ENCODE results near the gene KIRREL1. TPM values are rescaled to one million over a fixed set of nuclear protein-coding genes. Genes with fewer than 3 reads are reported as not detected.

KIRREL1 gene
- total RNA-seq, 1 donor from 2014 or later, result 66.8 TPM

DNA sequence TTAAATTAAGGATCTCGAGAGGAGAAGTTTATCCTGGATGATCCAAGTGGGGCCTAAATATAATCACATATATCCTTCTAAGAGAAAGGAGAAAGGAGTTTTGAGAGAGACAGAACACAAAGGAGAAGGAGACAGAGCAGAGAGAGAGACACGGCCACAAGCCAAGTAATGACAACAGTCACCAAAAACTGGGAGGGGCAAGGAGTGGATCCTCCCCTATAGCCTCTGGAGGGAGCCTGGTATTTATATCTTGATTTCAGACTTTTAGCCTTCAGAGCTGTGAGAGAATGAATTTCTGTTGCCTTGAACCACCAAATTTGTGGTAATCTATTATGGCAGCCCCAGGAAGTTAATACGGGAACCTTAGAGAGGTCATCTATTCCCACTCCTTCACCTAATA, 137.8 kb downstream of the KIRREL1 start:
- TF ChIP-seq, protein P1, sequence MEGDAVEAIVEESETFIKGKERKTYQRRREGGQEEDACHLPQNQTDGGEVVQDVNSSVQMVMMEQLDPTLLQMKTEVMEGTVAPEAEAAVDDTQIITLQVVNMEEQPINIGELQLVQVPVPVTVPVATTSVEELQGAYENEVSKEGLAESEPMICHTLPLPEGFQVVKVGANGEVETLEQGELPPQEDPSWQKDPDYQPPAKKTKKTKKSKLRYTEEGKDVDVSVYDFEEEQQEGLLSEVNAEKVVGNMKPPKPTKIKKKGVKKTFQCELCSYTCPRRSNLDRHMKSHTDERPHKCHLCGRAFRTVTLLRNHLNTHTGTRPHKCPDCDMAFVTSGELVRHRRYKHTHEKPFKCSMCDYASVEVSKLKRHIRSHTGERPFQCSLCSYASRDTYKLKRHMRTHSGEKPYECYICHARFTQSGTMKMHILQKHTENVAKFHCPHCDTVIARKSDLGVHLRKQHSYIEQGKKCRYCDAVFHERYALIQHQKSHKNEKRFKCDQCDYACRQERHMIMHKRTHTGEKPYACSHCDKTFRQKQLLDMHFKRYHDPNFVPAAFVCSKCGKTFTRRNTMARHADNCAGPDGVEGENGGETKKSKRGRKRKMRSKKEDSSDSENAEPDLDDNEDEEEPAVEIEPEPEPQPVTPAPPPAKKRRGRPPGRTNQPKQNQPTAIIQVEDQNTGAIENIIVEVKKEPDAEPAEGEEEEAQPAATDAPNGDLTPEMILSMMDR (IDR thresholded peaks at IDR 0.05; ENCODE audit: unreplicated experiment), result no peak
- H3K9me3 Mint-ChIP-seq (ENCODE audit: unreplicated experiment), result no peaks in the 10 kb centered on the region
- no peak overlapping the region for H3K27ac Mint-ChIP-seq (ENCODE audit: unreplicated experiment)
- H3K36me3 Mint-ChIP-seq (ENCODE audit: low read depth, unreplicated experiment), result no peaks in the 10 kb centered on the region
- H3K4me3 Mint-ChIP-seq (ENCODE audit: unreplicated experiment), result no peak overlapping the region
- peaks cover 1% of the 10 kb centered on the region for H3K27me3 Mint-ChIP-seq (ENCODE audit: unreplicated experiment)
- no peaks in the 10 kb centered on the region for H3K4me1 Mint-ChIP-seq (ENCODE audit: unreplicated experiment)
- no peak for DNase-seq (ENCODE audit: low spot score)

DNA sequence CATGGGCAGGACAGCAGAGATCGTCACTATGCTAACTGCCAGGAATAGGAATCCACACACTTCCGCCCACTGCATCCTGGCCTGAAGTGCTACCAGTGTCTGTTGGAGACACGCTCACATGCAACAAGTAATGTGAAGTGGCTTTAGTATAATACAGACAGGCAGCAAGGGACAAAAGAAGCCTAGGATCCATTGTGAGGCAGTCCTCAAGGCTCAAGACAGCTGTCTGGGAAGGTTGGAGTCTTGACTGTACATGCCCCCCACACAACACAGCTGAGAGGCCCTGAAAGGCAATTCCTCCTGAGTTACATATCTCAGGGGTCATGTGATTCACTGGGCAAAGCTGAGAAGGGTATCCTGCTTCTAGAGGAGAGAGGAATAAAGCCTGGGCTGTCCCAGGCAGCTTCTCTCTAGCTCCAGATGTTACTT, 147.3 kb downstream of the KIRREL1 start:
- Mint-ChIP-seq H3K9me3 (ENCODE audit: unreplicated experiment) (no peaks in the 10 kb centered on the region), H3K4me3 (ENCODE audit: unreplicated experiment) (no peak overlapping the region), H3K36me3 (ENCODE audit: low read depth, unreplicated experiment) (no peaks in the 10 kb centered on the region), H3K27ac (ENCODE audit: unreplicated experiment) (no peak overlapping the region), H3K27me3 (ENCODE audit: unreplicated experiment) (no peaks in the 10 kb centered on the region), H3K4me1 (ENCODE audit: unreplicated experiment) (peaks cover 5% of the 10 kb centered on the region)
- no peak for DNase-seq (ENCODE audit: low spot score)
- TF ChIP-seq, protein P1 (IDR thresholded peaks at IDR 0.05; ENCODE audit: unreplicated experiment), result no peak

- DNase-seq (ENCODE audit: low spot score), result no peak
- H3K4me1 Mint-ChIP-seq (ENCODE audit: unreplicated experiment), result peaks cover 31% of the 10 kb centered on the region
- peaks cover 5% of the 10 kb centered on the region for H3K9me3 Mint-ChIP-seq (ENCODE audit: unreplicated experiment)
- peaks cover 3% of the 10 kb centered on the region for H3K27me3 Mint-ChIP-seq (ENCODE audit: unreplicated experiment)
- TF ChIP-seq, protein P1 (IDR thresholded peaks at IDR 0.05; ENCODE audit: unreplicated experiment), result no peak
- H3K36me3 Mint-ChIP-seq (ENCODE audit: low read depth, unreplicated experiment), result no peaks in the 10 kb centered on the region
- no peak overlapping the region for H3K4me3 Mint-ChIP-seq (ENCODE audit: unreplicated experiment)
- no peak overlapping the region for H3K27ac Mint-ChIP-seq (ENCODE audit: unreplicated experiment)
Observed at GRCh38 chr1:158145173-158145719, 151.8 kb downstream of the KIRREL1 start.

GRCh38 chr1:158146165-158146564, 152.7 kb downstream of the KIRREL1 start:
- Mint-ChIP-seq H3K4me1 (ENCODE audit: unreplicated experiment) (peaks cover 31% of the 10 kb centered on the region), H3K9me3 (ENCODE audit: unreplicated experiment) (peaks cover 5% of the 10 kb centered on the region), H3K27ac (ENCODE audit: unreplicated experiment) (no peak overlapping the region), H3K4me3 (ENCODE audit: unreplicated experiment) (no peak overlapping the region), H3K36me3 (ENCODE audit: low read depth, unreplicated experiment) (no peaks in the 10 kb centered on the region), H3K27me3 (ENCODE audit: unreplicated experiment) (peaks cover 3% of the 10 kb centered on the region)
- TF ChIP-seq, protein P1 (IDR thresholded peaks at IDR 0.05; ENCODE audit: unreplicated experiment), result no peak
- no peak for DNase-seq (ENCODE audit: low spot score)

DNA sequence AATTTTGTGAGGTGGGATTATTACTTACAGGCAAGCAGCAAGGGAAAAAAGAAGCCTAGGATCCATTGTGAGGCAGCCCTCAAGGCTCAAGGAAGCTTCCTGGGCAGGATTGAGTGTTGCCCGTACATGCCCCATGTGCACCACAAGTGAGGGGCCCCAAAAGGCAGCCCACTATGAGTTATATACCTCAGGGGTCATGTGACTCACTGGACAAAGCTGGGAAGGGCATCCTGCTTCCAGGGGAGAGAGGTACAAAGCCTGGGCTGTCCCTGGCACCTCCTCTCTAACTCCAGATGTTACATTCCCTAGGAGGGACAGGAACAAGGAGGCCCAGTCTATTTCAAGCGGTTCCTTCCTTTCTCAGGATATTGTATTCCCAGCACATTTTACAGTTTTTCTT, 153.3 kb downstream of the KIRREL1 start:
- H3K27ac Mint-ChIP-seq (ENCODE audit: unreplicated experiment), result no peak overlapping the region
- no peak for DNase-seq (ENCODE audit: low spot score)
- peaks cover 3% of the 10 kb centered on the region for H3K27me3 Mint-ChIP-seq (ENCODE audit: unreplicated experiment)
- peaks cover 5% of the 10 kb centered on the region for H3K9me3 Mint-ChIP-seq (ENCODE audit: unreplicated experiment)
- no peaks in the 10 kb centered on the region for H3K36me3 Mint-ChIP-seq (ENCODE audit: low read depth, unreplicated experiment)
- no peak overlapping the region for H3K4me3 Mint-ChIP-seq (ENCODE audit: unreplicated experiment)
- H3K4me1 Mint-ChIP-seq (ENCODE audit: unreplicated experiment), result peaks cover 28% of the 10 kb centered on the region
- TF ChIP-seq, protein P1 (IDR thresholded peaks at IDR 0.05; ENCODE audit: unreplicated experiment), result no peak
